ENCODE measurements around the gene OR10A7. TPM values are rescaled to one million over a fixed set of nuclear protein-coding genes. Genes with fewer than 3 reads are reported as not detected.
"Not testable (repeated sequence)": the region's sequence is repeated elsewhere in the genome, so short reads cannot be mapped to it uniquely, and the experiment has no call there.

Gene OR10A7
- total RNA-seq = not detected
- long read RNA-seq = 0 reads

GRCh38 chr12:55220725-55221124, at the start of gene OR10A7:
Gene OR10A7 (plus strand): TSS chr12:55221025. CDS start chr12:55221025, 0 bp downstream.
- no peak for DNase-seq
- ATAC-seq = no peak
- intact Hi-C loops (cut with DNase I) = no loop called here

GRCh38 chr12:55171445-55171844, 49.4 kb upstream of the OR10A7 start:
- intact Hi-C loops (cut with DNase I) = no loop called here
- no peak for ATAC-seq

GRCh38 chr12:55171846-55172245, 49.0 kb upstream of the OR10A7 start:
- DNase-seq; intact Hi-C loops (cut with DNase I); ATAC-seq: not testable (repeated sequence)

More at GRCh38 chr12:55171445-55171844, 49.4 kb upstream of the OR10A7 start:
- no peak for DNase-seq

- ATAC-seq (no peak), DNase-seq (no peak)
- intact Hi-C loops (cut with DNase I) = no loop called here
Measured at GRCh38 chr12:55172686-55173085, 48.1 kb upstream of the OR10A7 start.

GRCh38 chr12:55173456-55173855, 47.4 kb upstream of the OR10A7 start:
- DNase-seq (no peak), ATAC-seq (no peak)
- intact Hi-C loops (cut with DNase I) = no loop called here

GRCh38 chr12:55188573-55188972, 32.3 kb upstream of the OR10A7 start:
- DNase-seq (no peak), ATAC-seq (no peak)
- intact Hi-C loops (cut with DNase I) = no loop called here

GRCh38 chr12:55188974-55189556, 31.8 kb upstream of the OR10A7 start:
- peak in 1 of 2 donors; percentile 68 for ATAC-seq
- intact Hi-C loops (cut with DNase I) = loop anchor here in 1 of 2 donors (1.0 kb wide), 1 partner anchor 430 kb away; no protein-coding TSS in a partner anchor
- DNase-seq = no peak

- ATAC-seq = no peak
- intact Hi-C loops (cut with DNase I) = loop anchor here in 1 of 2 donors (5.0 kb wide), 1 partner anchor 423 kb away; no protein-coding TSS in a partner anchor
- no peak for DNase-seq
Measured at GRCh38 chr12:55194382-55194781, 26.4 kb upstream of the OR10A7 start.

- intact Hi-C loops (cut with DNase I) = no loop called here
- DNase-seq = no peak
- no peak for ATAC-seq
Measured at GRCh38 chr12:55226523-55226922, 5.7 kb downstream of the OR10A7 start.

GRCh38 chr12:55227643-55228042, 6.8 kb downstream of the OR10A7 start:
- intact Hi-C loops (cut with DNase I) = no loop called here
- ATAC-seq (no peak), DNase-seq (no peak)

GRCh38 chr12:55244309-55244708, 23.5 kb downstream of the OR10A7 start, which contains the start of gene OR6C74:
Gene OR6C74 (plus strand): TSS chr12:55244609. CDS start chr12:55247288, 2,679 bp downstream.
- ATAC-seq = no peak
- no peak for DNase-seq
- intact Hi-C loops (cut with DNase I) = no loop called here

- no peak for DNase-seq
- intact Hi-C loops (cut with DNase I) = no loop called here
- no peak for ATAC-seq
Measured at GRCh38 chr12:55246159-55246558, 25.3 kb downstream of the OR10A7 start.

- intact Hi-C loops (cut with DNase I) = no loop called here
- DNase-seq = no peak
- no peak for ATAC-seq
Measured at GRCh38 chr12:55250944-55251343, 30.1 kb downstream of the OR10A7 start.

- ATAC-seq (no peak), DNase-seq (no peak)
- intact Hi-C loops (cut with DNase I) = no loop called here
Measured at GRCh38 chr12:55253281-55253680, 32.5 kb downstream of the OR10A7 start.

GRCh38 chr12:55256831-55257230, 36.0 kb downstream of the OR10A7 start:
- DNase-seq (no peak), ATAC-seq (no peak)
- intact Hi-C loops (cut with DNase I) = no loop called here

GRCh38 chr12:55258303-55258702, 37.5 kb downstream of the OR10A7 start:
- ATAC-seq = no peak
- intact Hi-C loops (cut with DNase I) = no loop called here
- DNase-seq = no peak

Other genes with a start within 250 kb of the OR10A7 start
- under 1 TPM; 0.47 to 0.74 TPM for gene TESPA1, start 236.3 kb upstream of the OR10A7 start, total RNA-seq
- gene NEUROD4, start 201.1 kb upstream of the OR10A7 start, total RNA-seq = not detected
- not detected for gene OR9K2, start 94.6 kb upstream of the OR10A7 start, total RNA-seq
- gene OR6C74, start 23.6 kb downstream of the OR10A7 start, total RNA-seq = not detected
- gene OR6C6, start 75.5 kb downstream of the OR10A7 start, total RNA-seq = not detected
- not detected for gene OR6C1, start 93.3 kb downstream of the OR10A7 start, total RNA-seq
- gene OR6C3, start 109.7 kb downstream of the OR10A7 start, total RNA-seq = not detected
- gene OR6C75, start 141.9 kb downstream of the OR10A7 start, total RNA-seq = not detected
- gene OR6C65, start 179.5 kb downstream of the OR10A7 start, total RNA-seq = not detected
- not detected for gene OR6C76, start 205.2 kb downstream of the OR10A7 start, total RNA-seq
- gene OR6C2, start 223.1 kb downstream of the OR10A7 start, total RNA-seq = not detected
- not detected for gene OR6C70, start 249.1 kb downstream of the OR10A7 start, total RNA-seq

Measured in left cardiac atrium (tissue), 4 donors.